Endothelial cell of umbilical vein (primary cell): ENCODE results near the gene LCMT2. TPM values are rescaled to one million over a fixed set of nuclear protein-coding genes. Genes with fewer than 3 reads are reported as not detected.

Source experiments
- BruUV-seq: library from RNA; stranded (reverse); fragments of 400-500 nt; replicated peaks from 2 replicates; lab custom pipeline; 2021; lab: Mats Ljungman, UMichigan
- CTCF ChIA-PET: fragments of 300-600, 350-600 bp; sonication (Branson Sonifier 250); formaldehyde crosslinking; loops from one replicate; lab custom pipeline; 2021; ENCODE audit warnings: antibody characterized with exemption, inconsistent platforms; lab: Charles Lee
- POLR2A ChIA-PET: fragments of 300-600, 350-600 bp; sonication (Branson Sonifier 250); formaldehyde crosslinking; loops from one replicate; lab custom pipeline; 2021; ENCODE audit warnings: antibody characterized with exemption, inconsistent platforms; lab: Charles Lee
- DNase-seq: peaks from one replicate; pipeline ENCODE4 v3.0.0-alpha.2; 2011; ENCODE audit warnings: low read depth, low spot score
- FAIRE-seq: peaks from 2 replicates; lab custom pipeline; 2011; peaks lifted over from hg19 to GRCh38; lab: Jason Lieb, UNC
- H2AFZ ChIP-seq: 2 replicates; pipeline ENCODE4 v1.6.0; 2012; ENCODE audit warnings: low read depth, low read length, control low read depth, inconsistent platforms
- H3K27ac ChIP-seq: 2 replicates; pipeline ENCODE4 v1.5.1; 2011; ENCODE audit warnings: low read depth, mild to moderate bottlenecking, control low read depth, low read length, moderate library complexity; ENCODE audit not compliant: insufficient read depth
- H3K27me3 ChIP-seq, 2 experiments: 2 replicates each; pipeline versions ENCODE4 v1.6.0 to v1.6.1; 2011; ENCODE audit warnings: low read length in 2 of 2, mixed read lengths in 1 of 2; ENCODE audit not compliant: control insufficient read depth in 2 of 2, insufficient read depth in 2 of 2
- H3K36me3 ChIP-seq, 2 experiments: 2 replicates in 1 of 2; 3 replicates in 1 of 2; pipeline ENCODE4 v1.5.1; 2011; ENCODE audit warnings: low read length in 2 of 2, mild to moderate bottlenecking in 1 of 2, moderate library complexity in 1 of 2; ENCODE audit not compliant: control insufficient read depth in 2 of 2, insufficient read depth in 2 of 2; ENCODE audit errors: extremely low read depth in 1 of 2
- H3K4me1 ChIP-seq: 3 replicates; pipeline ENCODE4 v1.5.1; 2011; ENCODE audit warnings: mild to moderate bottlenecking, low read length; ENCODE audit not compliant: control insufficient read depth, insufficient read depth; ENCODE audit errors: extremely low read depth
- H3K4me2 ChIP-seq: 2 replicates; pipeline ENCODE4 v1.6.1; 2011; ENCODE audit warnings: low read length, control low read depth, mixed read lengths; ENCODE audit not compliant: insufficient read depth
- H3K4me3 ChIP-seq, 3 experiments: fragments of 200-600 bp in 1 of 3; sonication (generic), shearing (Covaris generic) in 1 of 3; replicated peaks in 1 of 3; 2 replicates each; pipeline ENCODE4 v1.5.1; 2011 to 2016; ENCODE audit warnings: control low read depth in 3 of 3, low read length in 3 of 3, mild to moderate bottlenecking in 2 of 3, inconsistent platforms in 1 of 3, low read depth in 1 of 3, moderate library complexity in 1 of 3; ENCODE audit not compliant: insufficient read depth in 1 of 3
- H3K79me2 ChIP-seq: 2 replicates; pipeline ENCODE4 v1.6.0; 2012; ENCODE audit warnings: low read length, inconsistent platforms; ENCODE audit not compliant: control insufficient read depth, insufficient read depth
- H3K9ac ChIP-seq: replicated peaks from 2 replicates; pipeline ENCODE3; 2011; ENCODE audit warnings: low read length, control low read depth; ENCODE audit not compliant: insufficient read depth; ENCODE audit errors: extremely low read depth
- H3K9me1 ChIP-seq: replicated peaks from 3 replicates; pipeline ENCODE4 v1.6.0; 2011; ENCODE audit warnings: mild to moderate bottlenecking, low read length; ENCODE audit not compliant: control insufficient read depth, insufficient read depth; ENCODE audit errors: extremely low read depth
- H3K9me3 ChIP-seq: replicated peaks from 2 replicates; pipeline ENCODE4 v1.5.1; 2012; ENCODE audit warnings: low read length, inconsistent platforms; ENCODE audit not compliant: control insufficient read depth, insufficient read depth
- H4K20me1 ChIP-seq: replicated peaks from 2 replicates; pipeline ENCODE3; 2011; ENCODE audit warnings: mild to moderate bottlenecking, low read length; ENCODE audit not compliant: control insufficient read depth, insufficient read depth; ENCODE audit errors: extremely low read depth
- CTCF ChIP-seq, 2 donors: IDR thresholded peaks; 1 replicate in 1 of 2; 2 replicates in 1 of 2; pipeline ENCODE4 v1.5.1; 2011; ENCODE audit warnings: low read length in 2 of 2, mild to moderate bottlenecking in 2 of 2, moderate library complexity in 2 of 2, control low read depth in 1 of 2, inconsistent platforms in 1 of 2, low read depth in 1 of 2; ENCODE audit not compliant: insufficient read depth in 1 of 2; ENCODE audit errors: extremely low read depth in 1 of 2
- EZH2 ChIP-seq: IDR thresholded peaks from 2 replicates; pipeline ENCODE4 v1.6.1; 2012; ENCODE audit warnings: borderline replicate concordance, low read depth, mild to moderate bottlenecking, moderate library complexity, low read length, inconsistent platforms; ENCODE audit not compliant: severe bottlenecking
- FOS ChIP-seq: IDR thresholded peaks from 2 replicates; pipeline ENCODE4 v1.6.1; 2011; ENCODE audit warnings: mild to moderate bottlenecking, low read length, moderate library complexity, borderline replicate concordance; ENCODE audit not compliant: insufficient read depth
- GATA2 ChIP-seq: IDR thresholded peaks from 2 replicates; pipeline ENCODE4 v1.7.0; 2011; ENCODE audit warnings: low read depth, mild to moderate bottlenecking, moderate library complexity, mixed read lengths, low read length; ENCODE audit not compliant: insufficient read length, insufficient read depth
- JUN ChIP-seq: IDR thresholded peaks from 2 replicates; pipeline ENCODE4 v1.6.1; 2011; ENCODE audit warnings: borderline replicate concordance, low read depth; ENCODE audit not compliant: insufficient read length, insufficient read depth
- MYC ChIP-seq: IDR thresholded peaks from one replicate; pipeline ENCODE4 v1.6.1; 2011; ENCODE audit warnings: mild to moderate bottlenecking, low read depth, low read length
- POLR2A ChIP-seq: IDR thresholded peaks from 2 replicates; pipeline ENCODE4 v1.6.1; 2012; ENCODE audit warnings: low read depth, mild to moderate bottlenecking, control low read depth, low read length
- POLR2AphosphoS5 ChIP-seq: IDR thresholded peaks from 2 replicates; pipeline ENCODE4 v1.6.1; 2012; ENCODE audit warnings: low read depth, mild to moderate bottlenecking, control low read depth, low read length, moderate library complexity; ENCODE audit not compliant: insufficient read depth
- dilution Hi-C: fragments of 300-500 bp; cut with MboI; formaldehyde crosslinking; loops from one replicate; pipeline ENCODE4 v1.15.0; 2019; ENCODE audit warnings: low sequenced_read_pairs; ENCODE audit not compliant: extremely low pct_ligation_motif_present
- intact Hi-C: fragments of 100-400 bp; cut with micrococcal nuclease; formaldehyde crosslinking; loops from one replicate; pipeline ENCODE4 v1.10.0; 2022
- polyA plus RNA-seq, 4 experiments: library from polyadenylated mRNA; depleted of rRNA in 3 of 4; stranded (reverse) in 3 of 4; unstranded in 1 of 4; fragments of >200 nt; gene quantifications; 2 replicates each; pipeline versions ENCODE4 v1.2.1 to v1.2.3, GENCODE V29; 2011 to 2012; ENCODE audit warnings: missing spikeins in 1 of 4
- total RNA-seq: library from RNA; stranded (reverse); gene quantifications from 2 replicates; pipeline ENCODE4 v1.2.3, GENCODE V29; 2021
- TF ChIP-seq, protein P1 (sequence below): IDR thresholded peaks from 2 replicates; pipeline ENCODE4 v1.6.1; 2011; ENCODE audit not compliant: insufficient read depth, insufficient read length

Gene LCMT2
- total and polyA plus RNA-seq, 2 donors (not counting 3 experiments of a cell fraction or from before 2014, with no cell fraction given) = 4.1 to 6.1 TPM

GRCh38 chr15:43346305-43346704 lies 15.9 kb upstream of the LCMT2 start:
- Histone ChIP-seq H4K20me1 (no peaks in the 10 kb centered on the region), H3K9me1 (no peaks in the 10 kb centered on the region), H3K4me3 (no peak overlapping the region), H2AFZ (no peak overlapping the region), H3K27me3 (no peaks in the 10 kb centered on the region), H3K36me3 (no peaks in the 10 kb centered on the region), H3K4me1 (no peaks in the 10 kb centered on the region), H3K9me3 (no peaks in the 10 kb centered on the region), H3K4me2 (no peak overlapping the region), H3K9ac (no peak overlapping the region), H3K79me2 (no peaks in the 10 kb centered on the region), H3K27ac (no peak overlapping the region)
- no TSS peak for BruUV-seq
- TF ChIP-seq CTCF (IDR thresholded peaks at IDR 0.05; ENCODE audit: extremely low read depth in 1 of 2, insufficient read depth in 1 of 2, low read depth in 1 of 2, low read length in 2 of 2) (no peak), MYC (no peak), FOS (no peak), POLR2AphosphoS5 (no peak), JUN (no peak), EZH2 (no peak), GATA2 (no peak), POLR2A (no peak)
- TF ChIP-seq, protein P1, sequence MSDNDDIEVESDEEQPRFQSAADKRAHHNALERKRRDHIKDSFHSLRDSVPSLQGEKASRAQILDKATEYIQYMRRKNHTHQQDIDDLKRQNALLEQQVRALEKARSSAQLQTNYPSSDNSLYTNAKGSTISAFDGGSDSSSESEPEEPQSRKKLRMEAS = no peak
- no peak for DNase-seq
- intact Hi-C loops (no loop called here), dilution Hi-C loops (no loop called here)
- no peak for FAIRE-seq
- POLR2A ChIA-PET = no interaction called here
- CTCF ChIA-PET = interaction anchor here (1.2 to 2.0 kb wide), 4 partner anchors 9 to 61 kb away, joined by 3 to 6 read pairs (median 4); no protein-coding TSS in a partner anchor
